Adrenal gland (tissue), 5 donors: ENCODE data around the gene KAT7.

Experiments used
- POLR2A ChIP-seq, 2 donors: fragments of 450-650 bp; IDR thresholded peaks; one replicate each; pipeline ENCODE4 v1.6.1; 2017; ENCODE audit warnings: antibody characterized with exemption in 2 of 2, mild to moderate bottlenecking in 2 of 2, moderate library complexity in 1 of 2
- TF ChIP-seq, protein P1 (sequence below), 6 experiments: fragments of 450-650 bp in 4 of 6; fragments of 200-600 bp in 2 of 6; sonication (generic) in 1 of 6; IDR thresholded peaks; 1 replicate in 5 of 6; 2 replicates in 1 of 6; pipeline versions ENCODE4 v1.5.1 to v1.8.0; 2016 to 2021; ENCODE audit warnings: antibody characterized with exemption in 6 of 6, mild to moderate bottlenecking in 2 of 6, moderate library complexity in 1 of 6
- donor health status: DM: no; HTN: no; CAD: no.

DNA sequence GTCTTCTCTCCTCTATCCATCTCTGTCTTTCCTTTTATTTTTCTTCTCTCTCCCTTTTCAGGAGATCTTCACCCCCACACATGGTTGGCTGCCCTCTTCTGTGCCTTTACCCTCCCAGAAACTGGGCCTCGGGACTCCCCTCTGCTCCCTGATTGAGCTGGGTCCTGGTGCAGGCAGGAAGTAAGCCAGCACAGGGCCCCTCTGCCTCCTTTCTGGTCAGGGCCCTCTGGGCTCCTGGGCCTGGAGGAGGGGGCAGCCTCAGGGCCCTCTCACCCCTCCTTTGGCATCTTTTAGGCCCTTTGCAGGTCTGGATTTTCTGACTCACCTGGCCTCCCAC lies 80.5 kb downstream of the KAT7 start:
- TF ChIP-seq, protein P1, sequence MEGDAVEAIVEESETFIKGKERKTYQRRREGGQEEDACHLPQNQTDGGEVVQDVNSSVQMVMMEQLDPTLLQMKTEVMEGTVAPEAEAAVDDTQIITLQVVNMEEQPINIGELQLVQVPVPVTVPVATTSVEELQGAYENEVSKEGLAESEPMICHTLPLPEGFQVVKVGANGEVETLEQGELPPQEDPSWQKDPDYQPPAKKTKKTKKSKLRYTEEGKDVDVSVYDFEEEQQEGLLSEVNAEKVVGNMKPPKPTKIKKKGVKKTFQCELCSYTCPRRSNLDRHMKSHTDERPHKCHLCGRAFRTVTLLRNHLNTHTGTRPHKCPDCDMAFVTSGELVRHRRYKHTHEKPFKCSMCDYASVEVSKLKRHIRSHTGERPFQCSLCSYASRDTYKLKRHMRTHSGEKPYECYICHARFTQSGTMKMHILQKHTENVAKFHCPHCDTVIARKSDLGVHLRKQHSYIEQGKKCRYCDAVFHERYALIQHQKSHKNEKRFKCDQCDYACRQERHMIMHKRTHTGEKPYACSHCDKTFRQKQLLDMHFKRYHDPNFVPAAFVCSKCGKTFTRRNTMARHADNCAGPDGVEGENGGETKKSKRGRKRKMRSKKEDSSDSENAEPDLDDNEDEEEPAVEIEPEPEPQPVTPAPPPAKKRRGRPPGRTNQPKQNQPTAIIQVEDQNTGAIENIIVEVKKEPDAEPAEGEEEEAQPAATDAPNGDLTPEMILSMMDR (IDR thresholded peaks at IDR 0.05), result no peak
- TF ChIP-seq POLR2A (IDR thresholded peaks at IDR 0.05), result no peak
